HK-2 (cell line): Measurements from ENCODE around the gene CHMP3.
"Not testable (repeated sequence)": the region's sequence is repeated elsewhere in the genome, so short reads cannot be mapped to it uniquely, and the experiment has no call there.

ENCODE experiments used
- DNase-seq: peaks from one replicate; pipeline ENCODE4 v3.0.0-alpha.2; 2018; ENCODE audit not compliant: unreplicated experiment

The CHMP3 gene

GRCh38 chr2:86562922-86563649 lies at the start of gene CHMP3:
TSS of gene CHMP3 (minus strand) at chr2:86563443. CDS start at chr2:86563348, 95 bp downstream.
- peak; percentile 97 for DNase-seq

- no peak for DNase-seq
Observed at GRCh38 chr2:86610871-86611270, 47.6 kb upstream of the CHMP3 start.

- DNase-seq: no peak
Observed at GRCh38 chr2:86608832-86609410, 45.7 kb upstream of the CHMP3 start.

GRCh38 chr2:86603905-86604304 lies 40.7 kb upstream of the CHMP3 start:
- no peak for DNase-seq

- DNase-seq: no peak
Observed at GRCh38 chr2:86598966-86599365, 35.7 kb upstream of the CHMP3 start.

- no peak for DNase-seq
Observed at GRCh38 chr2:86596118-86596517, 32.9 kb upstream of the CHMP3 start.

GRCh38 chr2:86593266-86593665 lies 30.0 kb upstream of the CHMP3 start:
- DNase-seq: no peak

- DNase-seq: no peak
Observed at GRCh38 chr2:86592547-86593230, 29.4 kb upstream of the CHMP3 start.

GRCh38 chr2:86589701-86590100 lies 26.5 kb upstream of the CHMP3 start:
- DNase-seq: not testable (repeated sequence)

GRCh38 chr2:86584151-86584913 lies 21.1 kb upstream of the CHMP3 start:
- DNase-seq: no peak

- DNase-seq: no peak
Observed at GRCh38 chr2:86580560-86580959, 17.3 kb upstream of the CHMP3 start.

- no peak for DNase-seq
Observed at GRCh38 chr2:86577817-86578456, 14.7 kb upstream of the CHMP3 start.

- no peak for DNase-seq
Observed at GRCh38 chr2:86570059-86570458, 6.8 kb upstream of the CHMP3 start.

- no peak for DNase-seq
Observed at GRCh38 chr2:86566821-86567190, 3.6 kb upstream of the CHMP3 start.

- no peak for DNase-seq
Observed at GRCh38 chr2:86566158-86566820, 3.0 kb upstream of the CHMP3 start.

- DNase-seq: no peak
Observed at GRCh38 chr2:86563650-86564061, 413 bp upstream of the CHMP3 start.

GRCh38 chr2:86562485-86562921 lies 740 bp downstream of the CHMP3 start:
- DNase-seq: no peak

- DNase-seq: no peak
Observed at GRCh38 chr2:86557836-86558235, 5.4 kb downstream of the CHMP3 start.

- DNase-seq: no peak
Observed at GRCh38 chr2:86556508-86556907, 6.7 kb downstream of the CHMP3 start.

GRCh38 chr2:86552889-86553288 lies 10.4 kb downstream of the CHMP3 start:
- no peak for DNase-seq
